ENCODE data around the gene CREBRF.

CREBRF gene

DNA sequence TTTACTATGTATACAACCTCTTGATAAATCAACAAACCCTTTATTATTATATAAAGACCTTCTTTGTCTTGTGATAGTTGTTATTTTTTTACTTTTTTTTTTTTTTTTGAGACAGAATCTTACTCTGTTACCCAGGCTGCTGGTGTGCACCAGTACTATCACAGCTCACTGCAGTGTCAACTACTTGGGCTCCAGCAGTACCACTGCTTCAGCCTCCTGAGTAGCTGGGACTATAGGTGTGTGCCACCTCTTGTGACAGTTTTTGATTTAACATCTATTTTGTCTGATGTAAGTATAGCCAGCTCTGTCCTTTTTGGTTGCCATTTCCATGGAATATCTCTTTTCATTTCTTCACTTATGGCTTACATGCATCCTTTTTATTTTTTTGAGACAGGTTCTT is 42.6 kb downstream of the CREBRF start:
- TF ChIP-seq EZH2phosphoT487 (conservative IDR thresholded peaks at IDR 0.05; ENCODE audit: low read length) = no peak
- TF ChIP-seq, protein P1, sequence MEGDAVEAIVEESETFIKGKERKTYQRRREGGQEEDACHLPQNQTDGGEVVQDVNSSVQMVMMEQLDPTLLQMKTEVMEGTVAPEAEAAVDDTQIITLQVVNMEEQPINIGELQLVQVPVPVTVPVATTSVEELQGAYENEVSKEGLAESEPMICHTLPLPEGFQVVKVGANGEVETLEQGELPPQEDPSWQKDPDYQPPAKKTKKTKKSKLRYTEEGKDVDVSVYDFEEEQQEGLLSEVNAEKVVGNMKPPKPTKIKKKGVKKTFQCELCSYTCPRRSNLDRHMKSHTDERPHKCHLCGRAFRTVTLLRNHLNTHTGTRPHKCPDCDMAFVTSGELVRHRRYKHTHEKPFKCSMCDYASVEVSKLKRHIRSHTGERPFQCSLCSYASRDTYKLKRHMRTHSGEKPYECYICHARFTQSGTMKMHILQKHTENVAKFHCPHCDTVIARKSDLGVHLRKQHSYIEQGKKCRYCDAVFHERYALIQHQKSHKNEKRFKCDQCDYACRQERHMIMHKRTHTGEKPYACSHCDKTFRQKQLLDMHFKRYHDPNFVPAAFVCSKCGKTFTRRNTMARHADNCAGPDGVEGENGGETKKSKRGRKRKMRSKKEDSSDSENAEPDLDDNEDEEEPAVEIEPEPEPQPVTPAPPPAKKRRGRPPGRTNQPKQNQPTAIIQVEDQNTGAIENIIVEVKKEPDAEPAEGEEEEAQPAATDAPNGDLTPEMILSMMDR (IDR thresholded peaks at IDR 0.05; ENCODE audit: insufficient read depth, low read length, poor library complexity, severe bottlenecking) = no peak
- Histone ChIP-seq H3K27me3 (ENCODE audit: low read length) (no peaks in the 10 kb centered on the region), H3K36me3 (ENCODE audit: low read length) (no peaks in the 10 kb centered on the region; the same call in 1 of the 2 replicates), H3K4me2 (ENCODE audit: low read depth, low read length, poor library complexity, severe bottlenecking) (no peak overlapping the region), H2AFZ (ENCODE audit: low read depth, low read length, severe bottlenecking) (no peak overlapping the region), H3K4me3 (ENCODE audit: insufficient read depth, low read length, poor library complexity, severe bottlenecking) (no peak overlapping the region), H3K9me3 (ENCODE audit: insufficient read depth, low read length) (no peaks in the 10 kb centered on the region), H3K79me2 (ENCODE audit: insufficient read depth, low read length) (no peaks in the 10 kb centered on the region), H3K9me2 (replicated peaks; ENCODE audit: insufficient read depth, low read length) (no peaks in the 10 kb centered on the region), H3F3A (ENCODE audit: insufficient read depth) (no peaks in the 10 kb centered on the region), H4K20me1 (ENCODE audit: low read depth, low read length) (no peaks in the 10 kb centered on the region), H3K27ac (ENCODE audit: low read depth, low read length) (no peak overlapping the region), H3K9ac (ENCODE audit: low read length) (no peak overlapping the region)

DNA sequence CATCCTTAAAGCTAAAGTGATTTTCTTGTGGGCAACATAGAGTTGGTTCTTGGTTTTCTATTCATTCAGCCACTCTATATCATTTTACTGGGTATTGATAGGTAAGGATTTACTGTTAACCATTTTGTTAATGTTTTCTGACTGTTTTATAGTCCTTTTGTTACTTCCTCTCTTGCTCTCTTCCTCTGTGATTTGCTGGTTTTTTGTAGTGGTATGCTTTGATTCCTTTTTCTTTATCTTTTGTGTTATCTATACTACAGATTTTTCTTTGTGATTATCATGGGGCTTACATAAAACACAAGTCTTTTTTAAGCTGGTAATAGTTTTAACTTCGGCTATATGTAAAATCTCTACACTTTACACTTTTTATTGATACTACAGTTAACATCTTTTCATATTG is 43.3 kb downstream of the CREBRF start:
- no peak overlapping the region for H3K4me3 ChIP-seq (ENCODE audit: insufficient read depth, low read length, poor library complexity, severe bottlenecking)
- H3K79me2 ChIP-seq (ENCODE audit: insufficient read depth, low read length) = no peaks in the 10 kb centered on the region
- no peak overlapping the region for H3K9ac ChIP-seq (ENCODE audit: low read length)
- H3K27ac ChIP-seq (ENCODE audit: low read depth, low read length) = no peak overlapping the region
- H3K9me2 ChIP-seq (replicated peaks; ENCODE audit: insufficient read depth, low read length) = no peaks in the 10 kb centered on the region
- TF ChIP-seq, protein P1 (IDR thresholded peaks at IDR 0.05; ENCODE audit: insufficient read depth, low read length, poor library complexity, severe bottlenecking) = no peak
- TF ChIP-seq EZH2phosphoT487 (conservative IDR thresholded peaks at IDR 0.05; ENCODE audit: low read length) = no peak
- no peaks in the 10 kb centered on the region for H3F3A ChIP-seq (ENCODE audit: insufficient read depth)
- no peaks in the 10 kb centered on the region; the same call in 1 of the 2 replicates for H3K36me3 ChIP-seq (ENCODE audit: low read length)
- H4K20me1 ChIP-seq (ENCODE audit: low read depth, low read length) = no peaks in the 10 kb centered on the region
- H3K9me3 ChIP-seq (ENCODE audit: insufficient read depth, low read length) = no peaks in the 10 kb centered on the region
- no peak overlapping the region for H2AFZ ChIP-seq (ENCODE audit: low read depth, low read length, severe bottlenecking)
- H3K4me2 ChIP-seq (ENCODE audit: low read depth, low read length, poor library complexity, severe bottlenecking) = no peak overlapping the region
- H3K27me3 ChIP-seq (ENCODE audit: low read length) = no peaks in the 10 kb centered on the region

DNA sequence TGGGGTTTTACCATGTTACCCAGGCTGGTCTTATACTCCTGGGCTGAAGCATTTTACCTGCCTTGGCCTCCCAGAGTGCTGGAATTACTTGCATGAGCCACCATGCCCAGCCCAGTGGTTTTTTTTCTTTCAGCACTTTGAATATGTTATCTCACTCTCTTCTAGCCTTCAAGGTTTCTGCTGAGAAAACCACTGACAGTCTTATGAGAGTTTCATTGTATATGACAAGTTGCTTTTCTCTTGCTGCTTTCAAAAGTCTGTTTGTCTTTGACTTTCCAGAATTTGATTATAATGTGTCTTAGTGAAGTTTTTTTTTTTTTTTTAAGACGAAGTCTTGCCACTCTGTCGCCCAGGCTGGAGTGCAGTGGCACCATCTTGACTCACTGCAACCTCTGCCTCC is 45.1 kb downstream of the CREBRF start:
- Histone ChIP-seq H4K20me1 (ENCODE audit: low read depth, low read length) (no peaks in the 10 kb centered on the region), H3K79me2 (ENCODE audit: insufficient read depth, low read length) (no peaks in the 10 kb centered on the region), H3K27ac (ENCODE audit: low read depth, low read length) (no peak overlapping the region), H3K4me2 (ENCODE audit: low read depth, low read length, poor library complexity, severe bottlenecking) (no peak overlapping the region), H2AFZ (ENCODE audit: low read depth, low read length, severe bottlenecking) (no peak overlapping the region), H3K36me3 (ENCODE audit: low read length) (no peaks in the 10 kb centered on the region; the same call in 1 of the 2 replicates), H3K4me3 (ENCODE audit: insufficient read depth, low read length, poor library complexity, severe bottlenecking) (no peak overlapping the region), H3K9me2 (replicated peaks; ENCODE audit: insufficient read depth, low read length) (no peaks in the 10 kb centered on the region), H3K9ac (ENCODE audit: low read length) (no peak overlapping the region), H3K9me3 (ENCODE audit: insufficient read depth, low read length) (no peaks in the 10 kb centered on the region), H3K27me3 (ENCODE audit: low read length) (no peaks in the 10 kb centered on the region), H3F3A (ENCODE audit: insufficient read depth) (no peaks in the 10 kb centered on the region)
- TF ChIP-seq, protein P1 (IDR thresholded peaks at IDR 0.05; ENCODE audit: insufficient read depth, low read length, poor library complexity, severe bottlenecking) = no peak
- no peak for TF ChIP-seq EZH2phosphoT487 (conservative IDR thresholded peaks at IDR 0.05; ENCODE audit: low read length)

Data from SU-DHL-6 (cell line).